GM21529 (cell line): ENCODE data around the gene RHPN2.

Source experiments
- ATAC-seq: cut with Tn5 transposase; IDR thresholded peaks from one replicate; pipeline ENCODE4 v1.9.1; 2021; ENCODE audit not compliant: unreplicated experiment

RHPN2 gene

GRCh38 chr19:33064792-33065550 is at the start of gene RHPN2:
Gene RHPN2, minus strand, starts transcription at chr19:33064888. Its CDS starts 36 bp downstream, at chr19:33064852.
- peak; percentile 75 for ATAC-seq

GRCh38 chr19:33114312-33114711 is 49.6 kb upstream of the RHPN2 start:
- ATAC-seq: no peak

GRCh38 chr19:33111587-33111986 is 46.9 kb upstream of the RHPN2 start:
- ATAC-seq: no peak

- no peak for ATAC-seq
Observed at GRCh38 chr19:33110137-33110910, 45.6 kb upstream of the RHPN2 start.

- ATAC-seq: no peak
Observed at GRCh38 chr19:33108161-33108560, 43.5 kb upstream of the RHPN2 start.

GRCh38 chr19:33102893-33103292 is 38.2 kb upstream of the RHPN2 start:
- no peak for ATAC-seq

- no peak for ATAC-seq
Observed at GRCh38 chr19:33100894-33101644, 36.4 kb upstream of the RHPN2 start.

GRCh38 chr19:33098055-33098534 is 33.4 kb upstream of the RHPN2 start:
- ATAC-seq: no peak

GRCh38 chr19:33096005-33096404 is 31.3 kb upstream of the RHPN2 start:
- no peak for ATAC-seq

GRCh38 chr19:33094436-33095067 is 29.9 kb upstream of the RHPN2 start:
- no peak for ATAC-seq

- no peak for ATAC-seq
Observed at GRCh38 chr19:33093420-33094210, 28.9 kb upstream of the RHPN2 start.

- no peak for ATAC-seq
Observed at GRCh38 chr19:33090179-33090578, 25.5 kb upstream of the RHPN2 start.

- ATAC-seq: no peak
Observed at GRCh38 chr19:33089010-33089409, 24.3 kb upstream of the RHPN2 start.

GRCh38 chr19:33086955-33087354 is 22.3 kb upstream of the RHPN2 start:
- no peak for ATAC-seq

- ATAC-seq: no peak
Observed at GRCh38 chr19:33085570-33086128, 21.0 kb upstream of the RHPN2 start.

- peak; percentile 87 for ATAC-seq
Observed at GRCh38 chr19:33080761-33081681, 16.3 kb upstream of the RHPN2 start, which contains the start of gene GPATCH1. Gene GPATCH1, plus strand, starts transcription at chr19:33081181. Its CDS starts 13 bp downstream, at chr19:33081194.

GRCh38 chr19:33075519-33075918 is 10.8 kb upstream of the RHPN2 start:
- ATAC-seq: no peak

GRCh38 chr19:33071887-33072286 is 7.2 kb upstream of the RHPN2 start:
- no peak for ATAC-seq

GRCh38 chr19:33067121-33067520 is 2.4 kb upstream of the RHPN2 start:
- ATAC-seq: no peak
